ENCODE data around the gene SLC14A1.

GRCh38 chr18:45739268-45739667 lies 15.3 kb downstream of the SLC14A1 start:
- no peak for TF ChIP-seq POLR2A (IDR thresholded peaks at IDR 0.05; ENCODE audit: extremely low read depth, insufficient read length)
- TF ChIP-seq CTCF (IDR thresholded peaks at IDR 0.05; ENCODE audit: low read depth, low read length): no peak
